HG03457 (cell line): ENCODE measurements around the gene BFSP1.

ENCODE experiments used
- ATAC-seq: cut with Tn5 transposase; IDR thresholded peaks from one replicate; pipeline ENCODE4 v1.9.1; 2021; ENCODE audit warnings: moderate number of reproducible peaks; ENCODE audit not compliant: unreplicated experiment

The BFSP1 gene

GRCh38 chr20:17500826-17501225, 30.4 kb downstream of the BFSP1 start:
- ATAC-seq = no peak

- ATAC-seq = no peak
These were observed 30.9 kb downstream of the BFSP1 start for GRCh38 chr20:17500271-17500670.

GRCh38 chr20:17499041-17499440, 32.1 kb downstream of the BFSP1 start:
- ATAC-seq = no peak

- ATAC-seq = no peak
These were observed 32.5 kb downstream of the BFSP1 start for GRCh38 chr20:17498641-17499040.

GRCh38 chr20:17497821-17498580, 33.2 kb downstream of the BFSP1 start:
- ATAC-seq = no peak

GRCh38 chr20:17495826-17496225, 35.4 kb downstream of the BFSP1 start:
- no peak for ATAC-seq

GRCh38 chr20:17494201-17494600, 37.0 kb downstream of the BFSP1 start:
- ATAC-seq = no peak

GRCh38 chr20:17493173-17493572, 38.0 kb downstream of the BFSP1 start:
- ATAC-seq = no peak

- no peak for ATAC-seq
These were observed 39.7 kb downstream of the BFSP1 start for GRCh38 chr20:17491488-17491887.

GRCh38 chr20:17491041-17491440, 40.1 kb downstream of the BFSP1 start:
- no peak for ATAC-seq

- ATAC-seq = no peak
These were observed 40.7 kb downstream of the BFSP1 start for GRCh38 chr20:17490501-17490900.

- no peak for ATAC-seq
These were observed 42.1 kb downstream of the BFSP1 start for GRCh38 chr20:17488916-17489600.

GRCh38 chr20:17485017-17485416, 46.2 kb downstream of the BFSP1 start:
- no peak for ATAC-seq

GRCh38 chr20:17482536-17482935, 48.6 kb downstream of the BFSP1 start:
- no peak for ATAC-seq

- no peak for ATAC-seq
These were observed 49.5 kb downstream of the BFSP1 start for GRCh38 chr20:17481661-17482060.

- ATAC-seq = no peak
These were observed 50.5 kb downstream of the BFSP1 start for GRCh38 chr20:17480696-17481095.

- ATAC-seq = no peak
These were observed 52.0 kb downstream of the BFSP1 start for GRCh38 chr20:17479063-17479657.

- ATAC-seq = no peak
These were observed 57.5 kb downstream of the BFSP1 start for GRCh38 chr20:17473659-17474058.

- no peak for ATAC-seq
These were observed 59.5 kb downstream of the BFSP1 start for GRCh38 chr20:17471606-17472187.

- no peak for ATAC-seq
These were observed 60.2 kb downstream of the BFSP1 start for GRCh38 chr20:17470973-17471372.

- ATAC-seq = no peak
These were observed 60.7 kb downstream of the BFSP1 start for GRCh38 chr20:17470521-17470920.
